Panc1 (cell line): ENCODE data around the gene PPP4R2. TPM values are rescaled to one million over a fixed set of nuclear protein-coding genes. Genes with fewer than 3 reads are reported as not detected.

ENCODE experiments used
- ATAC-seq: fragments of 200-7000 bp; cut with Tn5 transposase; 2 replicates; pipeline ENCODE4 v1.9.1; 2020; ENCODE audit warnings: mild to moderate bottlenecking, moderate library complexity
- BruUV-seq: library from RNA; stranded (reverse); fragments of 400-500 nt; replicated peaks from 2 replicates; lab custom pipeline; 2021; lab: Mats Ljungman, UMichigan
- CTCF ChIA-PET: fragments of 300-600 bp; sonication (Branson Sonifier 250); formaldehyde crosslinking; loops from one replicate; lab custom pipeline; 2022; ENCODE audit warnings: antibody characterized with exemption; lab: Charles Lee
- POLR2A ChIA-PET: fragments of 300-600 bp; sonication (Branson Sonifier 250); formaldehyde crosslinking; loops from one replicate; lab custom pipeline; 2022; ENCODE audit warnings: antibody characterized with exemption; lab: Charles Lee
- DNase-seq: peaks from one replicate; pipeline ENCODE4 v3.0.0-alpha.2; 2010; ENCODE audit warnings: low read depth, low spot score
- H3K27ac ChIP-seq: 2 replicates; pipeline ENCODE4 v1.5.1; 2011; ENCODE audit warnings: mild to moderate bottlenecking, low read length, inconsistent platforms
- H3K27me3 ChIP-seq: fragments of 200-500 bp; sonication (Bioruptor generic); 2 replicates; pipeline ENCODE4 v1.6.0; 2014; ENCODE audit warnings: low read length, inconsistent platforms; ENCODE audit not compliant: control insufficient read depth, insufficient read depth
- H3K36me3 ChIP-seq: fragments of 200-500 bp; sonication (Bioruptor generic); 2 replicates; pipeline ENCODE4 v1.5.1; 2014; ENCODE audit warnings: inconsistent platforms, mild to moderate bottlenecking, low read length, moderate library complexity; ENCODE audit not compliant: control insufficient read depth, insufficient read depth
- H3K4me1 ChIP-seq: 2 replicates; pipeline ENCODE4 v1.5.1; 2011; ENCODE audit warnings: inconsistent platforms, mild to moderate bottlenecking, low read length, moderate library complexity; ENCODE audit not compliant: control insufficient read depth, insufficient read depth
- H3K4me3 ChIP-seq, 2 experiments: 2 replicates each; pipeline ENCODE4 v1.5.1; 2011 to 2012; ENCODE audit warnings: low read depth in 2 of 2, low read length in 2 of 2, mild to moderate bottlenecking in 2 of 2, inconsistent platforms in 1 of 2, moderate library complexity in 1 of 2
- H3K9me3 ChIP-seq: fragments of 200-500 bp; sonication (Bioruptor generic); 2 replicates; pipeline ENCODE4 v1.5.1; 2014; ENCODE audit warnings: low read depth, mild to moderate bottlenecking, inconsistent platforms, low read length, moderate library complexity; ENCODE audit not compliant: control insufficient read depth, insufficient read depth
- CTCF ChIP-seq: fragments of 450-650 bp; IDR thresholded peaks from 2 replicates; pipeline ENCODE4 v1.5.1; 2017; ENCODE audit warnings: mild to moderate bottlenecking
- POLR2AphosphoS5 ChIP-seq: IDR thresholded peaks from 2 replicates; pipeline ENCODE4 v1.6.1; 2012; ENCODE audit warnings: mild to moderate bottlenecking, low read depth, low read length, moderate library complexity
- REST ChIP-seq, 2 experiments: IDR thresholded peaks; 2 replicates each; pipeline ENCODE4 v1.6.1; 2011 to 2012; ENCODE audit warnings: low read depth in 2 of 2, control low read depth in 1 of 2, low read length in 1 of 2, mild to moderate bottlenecking in 1 of 2, moderate library complexity in 1 of 2; ENCODE audit not compliant: insufficient read depth in 1 of 2
- SIN3A ChIP-seq: IDR thresholded peaks from 2 replicates; pipeline ENCODE4 v1.6.1; 2012; ENCODE audit warnings: low read depth, mild to moderate bottlenecking, low read length, moderate library complexity, borderline replicate concordance; ENCODE audit not compliant: insufficient read depth
- TCF7L2 ChIP-seq: IDR thresholded peaks from 2 replicates; pipeline ENCODE4 v1.6.1; 2011; ENCODE audit warnings: mild to moderate bottlenecking, low read depth, low read length, inconsistent platforms
- in situ Hi-C: cut with HindIII; loops from 2 replicates; pipeline ENCODE4 v1.10.0; 2016; ENCODE audit warnings: low sequenced_read_pairs, low pct_unique_long_range_greater_than_20kb
- intact Hi-C: fragments of 100-400 bp; cut with micrococcal nuclease; formaldehyde crosslinking; loops from one replicate; pipeline ENCODE4 v1.10.0; 2022; ENCODE audit not compliant: unreplicated experiment
- total RNA-seq: library from RNA; stranded (reverse); gene quantifications from one replicate; pipeline ENCODE4 v1.2.1, GENCODE V29; 2021; ENCODE audit not compliant: unreplicated experiment

Gene PPP4R2
- total RNA-seq, 1 experiment from 2014 or later = 59.8 TPM

- CTCF ChIA-PET = no interaction called here
- TF ChIP-seq TCF7L2 = no peak
- TF ChIP-seq REST (IDR thresholded peaks at IDR 0.05; ENCODE audit: insufficient read depth in 1 of 2, low read depth in 2 of 2, low read length in 1 of 2) = no peak
- no peak for TF ChIP-seq CTCF
- no peak for TF ChIP-seq POLR2AphosphoS5
- no peak for TF ChIP-seq SIN3A
- Histone ChIP-seq H3K4me1 (no peaks in the 10 kb centered on the region; the same call in 1 of the 2 replicates), H3K27ac (no peak overlapping the region), H3K36me3 (peaks cover 2% of the 10 kb centered on the region; the same call in 1 of the 2 replicates), H3K4me3 (no peak overlapping the region), H3K9me3 (no peaks in the 10 kb centered on the region), H3K27me3 (no peaks in the 10 kb centered on the region)
- POLR2A ChIA-PET = no interaction called here
- BruUV-seq = no TSS peak
- in situ Hi-C loops (no loop called here), intact Hi-C loops (no loop called here)
- ATAC-seq (no peak), DNase-seq (no peak)
Observed at GRCh38 chr3:73052857-73053256, 56.2 kb downstream of the PPP4R2 start.

- POLR2A ChIA-PET = interaction anchor here (0.7 kb wide), 1 partner anchor 64 kb away, joined by 5 read pairs; no protein-coding TSS in a partner anchor
- in situ Hi-C loops = no loop called here
- ATAC-seq (no peak), DNase-seq (no peak)
- H3K9me3 ChIP-seq = no peaks in the 10 kb centered on the region
- H3K27me3 ChIP-seq = no peaks in the 10 kb centered on the region
- CTCF ChIA-PET = interaction anchor here (1.1 to 1.5 kb wide), 2 partner anchors 117 to 205 kb away, joined by 3 to 7 read pairs; no protein-coding TSS in a partner anchor
- TF ChIP-seq SIN3A (no peak), CTCF (no peak), POLR2AphosphoS5 (no peak), TCF7L2 (no peak), REST (IDR thresholded peaks at IDR 0.05; ENCODE audit: insufficient read depth in 1 of 2, low read depth in 2 of 2, low read length in 1 of 2) (no peak)
- H3K36me3 ChIP-seq = peaks cover 2% of the 10 kb centered on the region; the same call in 1 of the 2 replicates
- no TSS peak for BruUV-seq
- no peak overlapping the region for H3K4me3 ChIP-seq
- no peak overlapping the region for H3K27ac ChIP-seq
- intact Hi-C loops = loop anchor here (5.0 kb wide), 1 partner anchor 118 kb away; no protein-coding TSS in a partner anchor
- no peaks in the 10 kb centered on the region; the same call in 1 of the 2 replicates for H3K4me1 ChIP-seq
Observed at GRCh38 chr3:73055583-73055982, 59.0 kb downstream of the PPP4R2 start.
